SU-DHL-6 (cell line): ENCODE data around the gene OBI1.

Source experiments
- H2AFZ ChIP-seq: fragments of 200-600 bp; sonication (generic); 2 replicates; pipeline ENCODE4 v1.6.1; 2014; ENCODE audit warnings: low read depth, mild to moderate bottlenecking, moderate library complexity, mixed read lengths, antibody characterized with exemption, low read length; ENCODE audit not compliant: severe bottlenecking
- H3F3A ChIP-seq: fragments of 200-600 bp; shearing (Covaris generic); 2 replicates; pipeline ENCODE4 v1.6.0; 2016; ENCODE audit warnings: antibody characterized with exemption, mild to moderate bottlenecking; ENCODE audit not compliant: insufficient read depth
- H3K27ac ChIP-seq: fragments of 200-600 bp; sonication (generic); 2 replicates; pipeline ENCODE4 v1.5.1; 2016; ENCODE audit warnings: low read depth, mild to moderate bottlenecking, low read length, moderate library complexity, mixed read lengths
- H3K27me3 ChIP-seq: fragments of 200-600 bp; sonication (generic), shearing (Covaris generic); 2 replicates; pipeline ENCODE4 v1.6.0; 2014; ENCODE audit warnings: mild to moderate bottlenecking, low read length
- H3K36me3 ChIP-seq: fragments of 200-600 bp; sonication (generic); 2 replicates; pipeline ENCODE4 v1.6.1; 2014; ENCODE audit warnings: mild to moderate bottlenecking, low read length, mixed read lengths
- H3K4me2 ChIP-seq: fragments of 300-600, 200-600 bp; shearing (Covaris generic), sonication (generic); 2 replicates; pipeline ENCODE4 v1.6.0; 2014; ENCODE audit warnings: low read length, low read depth, mild to moderate bottlenecking; ENCODE audit not compliant: poor library complexity, severe bottlenecking
- H3K4me3 ChIP-seq: fragments of 200-600 bp; sonication (generic); 2 replicates; pipeline ENCODE4 v1.5.1; 2014; ENCODE audit warnings: antibody characterized with exemption, low read length, mild to moderate bottlenecking, mixed read lengths; ENCODE audit not compliant: insufficient read depth, poor library complexity, severe bottlenecking
- H3K79me2 ChIP-seq: fragments of 200-600 bp; sonication (generic); 2 replicates; pipeline ENCODE4 v1.6.1; 2014; ENCODE audit warnings: mild to moderate bottlenecking, low read length, moderate library complexity; ENCODE audit not compliant: insufficient read depth
- H3K9ac ChIP-seq: fragments of 200-600 bp; sonication (generic); 2 replicates; pipeline ENCODE4 v1.7.0; 2014; ENCODE audit warnings: mild to moderate bottlenecking, low read length
- H3K9me2 ChIP-seq: fragments of 200-600 bp; sonication (generic); replicated peaks from 2 replicates; pipeline ENCODE4 v1.6.1; 2014; ENCODE audit warnings: low read length; ENCODE audit not compliant: insufficient read depth
- H3K9me3 ChIP-seq: fragments of 200-600 bp; sonication (generic); 2 replicates; pipeline ENCODE4 v1.6.1; 2014; ENCODE audit warnings: low read length, mixed read lengths; ENCODE audit not compliant: insufficient read depth
- H4K20me1 ChIP-seq: fragments of 200-600 bp; sonication (generic); 2 replicates; pipeline ENCODE4 v1.6.1; 2014; ENCODE audit warnings: low read depth, mild to moderate bottlenecking, antibody characterized with exemption, low read length, moderate library complexity, mixed read lengths
- EZH2phosphoT487 ChIP-seq: fragments of 200-600 bp; sonication (generic), shearing (Covaris generic); conservative IDR thresholded peaks from 2 replicates; pipeline ENCODE4 v1.6.1; 2018; ENCODE audit warnings: mild to moderate bottlenecking, antibody characterized with exemption, low read length, moderate library complexity, mixed read lengths
- TF ChIP-seq, protein P1 (sequence below): fragments of 200-600 bp; sonication (generic); IDR thresholded peaks from one replicate; pipeline ENCODE4 v1.5.1; 2017; ENCODE audit warnings: antibody characterized with exemption, mild to moderate bottlenecking, low read length, moderate library complexity; ENCODE audit not compliant: insufficient read depth, poor library complexity, severe bottlenecking

The OBI1 gene

DNA sequence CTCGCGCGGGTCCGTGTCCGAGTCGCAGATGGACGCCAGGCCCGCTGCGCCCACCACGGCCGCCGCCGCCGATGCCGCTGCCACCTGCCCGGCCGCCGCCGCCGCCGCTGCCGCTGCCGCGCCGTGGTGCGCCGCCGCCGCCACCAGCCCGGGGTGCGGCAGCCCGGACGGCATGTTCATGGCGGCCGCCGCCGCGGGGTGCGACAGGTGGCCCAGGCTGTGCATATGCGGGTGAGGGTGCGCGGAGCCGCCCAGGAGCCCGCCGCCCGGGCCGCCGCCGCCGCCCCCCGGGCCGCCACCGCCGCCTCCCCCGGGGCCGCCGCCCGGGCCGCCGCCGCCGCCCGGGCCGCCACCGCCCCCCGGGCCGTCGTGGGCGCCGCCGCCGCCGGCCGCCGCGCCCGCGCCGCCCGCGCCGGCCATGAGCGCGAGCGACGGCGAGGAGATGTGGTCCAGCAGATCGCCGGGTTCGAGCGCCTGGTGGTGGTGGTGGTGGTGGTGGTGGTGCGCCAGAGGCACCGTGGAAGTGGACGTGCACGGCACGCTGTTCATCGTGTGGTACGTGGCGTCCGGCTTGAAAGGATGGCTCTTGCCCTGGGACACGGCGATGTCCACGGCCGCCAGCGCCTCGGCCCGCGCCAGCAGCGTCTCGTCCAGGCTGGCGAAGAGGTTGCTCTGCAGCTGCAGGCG is 56.9 kb downstream of the OBI1 start:
- Histone ChIP-seq H3K4me3 (no peak overlapping the region), H3K9me3 (no peaks in the 10 kb centered on the region), H3F3A (no peaks in the 10 kb centered on the region), H3K27ac (no peak overlapping the region), H3K9ac (no peak overlapping the region), H4K20me1 (no peaks in the 10 kb centered on the region), H3K36me3 (no peaks in the 10 kb centered on the region), H3K27me3 (no peaks in the 10 kb centered on the region), H3K4me2 (no peak overlapping the region), H3K79me2 (no peaks in the 10 kb centered on the region), H2AFZ (no peak overlapping the region), H3K9me2 (no peaks in the 10 kb centered on the region)
- no peak for TF ChIP-seq EZH2phosphoT487
- TF ChIP-seq, protein P1, sequence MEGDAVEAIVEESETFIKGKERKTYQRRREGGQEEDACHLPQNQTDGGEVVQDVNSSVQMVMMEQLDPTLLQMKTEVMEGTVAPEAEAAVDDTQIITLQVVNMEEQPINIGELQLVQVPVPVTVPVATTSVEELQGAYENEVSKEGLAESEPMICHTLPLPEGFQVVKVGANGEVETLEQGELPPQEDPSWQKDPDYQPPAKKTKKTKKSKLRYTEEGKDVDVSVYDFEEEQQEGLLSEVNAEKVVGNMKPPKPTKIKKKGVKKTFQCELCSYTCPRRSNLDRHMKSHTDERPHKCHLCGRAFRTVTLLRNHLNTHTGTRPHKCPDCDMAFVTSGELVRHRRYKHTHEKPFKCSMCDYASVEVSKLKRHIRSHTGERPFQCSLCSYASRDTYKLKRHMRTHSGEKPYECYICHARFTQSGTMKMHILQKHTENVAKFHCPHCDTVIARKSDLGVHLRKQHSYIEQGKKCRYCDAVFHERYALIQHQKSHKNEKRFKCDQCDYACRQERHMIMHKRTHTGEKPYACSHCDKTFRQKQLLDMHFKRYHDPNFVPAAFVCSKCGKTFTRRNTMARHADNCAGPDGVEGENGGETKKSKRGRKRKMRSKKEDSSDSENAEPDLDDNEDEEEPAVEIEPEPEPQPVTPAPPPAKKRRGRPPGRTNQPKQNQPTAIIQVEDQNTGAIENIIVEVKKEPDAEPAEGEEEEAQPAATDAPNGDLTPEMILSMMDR = no peak

DNA sequence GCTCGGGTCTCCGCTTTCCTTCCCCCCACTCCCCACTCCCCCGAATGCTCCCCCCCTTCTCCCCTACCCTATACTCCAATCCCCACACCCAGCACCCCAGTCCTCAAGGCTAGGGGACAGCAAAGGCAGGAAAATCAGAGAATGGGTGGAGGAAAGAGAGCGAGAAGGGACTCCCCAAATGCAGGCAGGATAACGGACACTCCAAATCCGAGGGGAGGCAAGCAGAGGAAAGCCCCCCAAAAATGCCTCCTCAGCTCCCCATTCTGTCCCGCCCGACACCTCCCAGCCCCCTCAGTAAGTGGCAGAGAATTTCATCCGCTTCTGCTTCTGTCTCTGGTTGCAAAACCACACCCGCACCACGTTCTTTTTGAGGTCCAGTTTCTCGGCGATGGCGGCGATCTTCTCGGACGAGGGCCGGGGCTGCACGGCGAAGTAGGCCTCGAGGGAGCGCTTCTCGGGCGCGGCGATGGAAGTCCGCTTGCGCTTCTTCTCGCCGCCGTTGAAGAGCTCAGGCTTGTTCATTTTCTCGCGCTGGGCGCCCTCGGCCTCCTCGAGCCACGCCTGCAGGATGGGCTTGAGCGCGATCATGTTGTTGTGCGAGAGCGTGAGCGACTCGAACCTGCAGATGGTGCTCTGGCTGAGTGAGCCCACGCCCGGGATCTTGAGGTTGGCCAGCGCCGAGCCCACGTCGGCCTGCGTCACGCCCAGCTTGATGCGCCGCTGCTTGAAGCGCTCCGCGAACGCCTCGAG is 57.7 kb downstream of the OBI1 start:
- Histone ChIP-seq H3K36me3 (no peaks in the 10 kb centered on the region), H3K27ac (no peak overlapping the region), H3K9me2 (no peaks in the 10 kb centered on the region), H3K4me2 (no peak overlapping the region), H3F3A (no peaks in the 10 kb centered on the region), H2AFZ (no peak overlapping the region), H3K79me2 (no peaks in the 10 kb centered on the region), H3K9me3 (no peaks in the 10 kb centered on the region), H3K9ac (no peak overlapping the region), H3K27me3 (no peaks in the 10 kb centered on the region), H3K4me3 (no peak overlapping the region), H4K20me1 (no peaks in the 10 kb centered on the region)
- no peak for TF ChIP-seq EZH2phosphoT487
- TF ChIP-seq, protein P1 = no peak

DNA sequence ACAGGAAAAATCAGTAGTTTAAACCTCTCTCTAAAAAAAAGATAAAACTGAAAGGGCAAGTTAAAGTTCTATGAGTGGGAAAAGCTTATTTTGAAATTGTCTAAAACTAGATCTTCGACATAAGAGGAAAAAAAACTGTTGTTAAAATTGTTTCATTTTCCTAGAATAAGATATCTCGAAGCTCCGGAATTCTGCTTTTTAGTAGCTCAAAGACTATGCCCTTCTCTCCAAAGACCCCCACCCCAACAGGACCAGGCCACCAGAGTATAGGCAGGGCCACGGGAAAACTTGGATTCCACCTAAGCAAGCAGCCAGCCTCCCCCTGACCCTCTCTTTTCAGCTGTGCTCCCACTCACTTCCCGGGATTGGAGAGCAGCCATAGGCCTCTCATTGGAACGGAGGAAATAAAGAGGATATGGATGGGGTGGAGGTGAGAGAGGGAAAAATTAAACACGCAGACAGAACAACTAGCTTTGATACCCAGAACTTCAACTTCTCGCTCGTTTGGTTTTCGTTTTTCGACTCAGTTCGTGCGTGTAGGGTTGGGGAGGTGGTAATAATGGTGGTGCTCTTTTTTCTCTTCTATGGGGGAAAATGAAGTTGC is 58.6 kb downstream of the OBI1 start:
- no peaks in the 10 kb centered on the region for H3K9me2 ChIP-seq
- no peaks in the 10 kb centered on the region for H4K20me1 ChIP-seq
- no peak overlapping the region for H3K27ac ChIP-seq
- H3K9me3 ChIP-seq = no peaks in the 10 kb centered on the region
- no peaks in the 10 kb centered on the region for H3K36me3 ChIP-seq
- no peak overlapping the region for H3K4me2 ChIP-seq
- no peak overlapping the region for H2AFZ ChIP-seq
- no peaks in the 10 kb centered on the region for H3K27me3 ChIP-seq
- TF ChIP-seq, protein P1 = no peak
- TF ChIP-seq EZH2phosphoT487 = no peak
- no peak overlapping the region for H3K4me3 ChIP-seq
- H3K79me2 ChIP-seq = no peaks in the 10 kb centered on the region
- no peaks in the 10 kb centered on the region for H3F3A ChIP-seq
- H3K9ac ChIP-seq = no peak overlapping the region
